Heart left ventricle (tissue), 13 donors: ENCODE results near the gene RAB11A.

Experiments used
- CTCF ChIP-seq, 12 donors: fragments of 200-600 bp; sonication (generic) in 4 of 12; IDR thresholded peaks; one replicate each; pipeline versions ENCODE4 v1.5.0 to v1.8.0; 2018 to 2022; ENCODE audit warnings: antibody characterized with exemption in 12 of 12, mild to moderate bottlenecking in 5 of 12
- POLR2A ChIP-seq, 2 donors: fragments of 450-650 bp; IDR thresholded peaks; one replicate each; pipeline ENCODE4 v1.6.1; 2017; ENCODE audit warnings: antibody characterized with exemption in 2 of 2, mild to moderate bottlenecking in 2 of 2, moderate library complexity in 2 of 2
- donor health status: ischemic (EF 13 %, LVEDD 7.1; RV severe dilation, severe dysfunction).
- donor health status: DM: no; HTN: yes; CAD: no.
- donor health status: DM: no; HTN: no; CAD: no.
- donor health status: ischemic (EF 25% LVEDD 6.9; RV normal size, moderate dysfunction).
- donor health status: ischemic (EF 25% LVEDD 5.7; RV mildly dilated, moderate dysfunction).
- donor health status: ischemic (EF 35%, LVEDD 5.7; RV mildly dilated, moderate dysfunction).
- donor health status: nonischemic (EF 11% LVEDD 7.7; RV severe dilation, severe dysfunction).
- donor health status: DM: yes; HTN: yes; CAD: no.
- donor health status: PGD.
- donor health status: ischemic (EF 29% LVEDD 5.4; RV normal size, mild dysfunction).
- donor health status: nonischemic (EF 23%, LVEDD 6.1; RV moderate dilation, normal function).

- TF ChIP-seq POLR2A (IDR thresholded peaks at IDR 0.05) (no peak), CTCF (IDR thresholded peaks at IDR 0.05) (no peak)
These were observed 67.8 kb downstream of the RAB11A start for GRCh38 chr15:65937054-65937453.
